H1 (cell line): ENCODE results near the gene OSTN. TPM values are rescaled to one million over a fixed set of nuclear protein-coding genes. Genes with fewer than 3 reads are reported as not detected.

ENCODE experiments used
- CEBPB ChIP-seq: IDR thresholded peaks from 2 replicates; pipeline ENCODE4 v1.6.1; 2012; ENCODE audit warnings: low read depth, low read length
- JUN ChIP-seq: IDR thresholded peaks from 2 replicates; pipeline ENCODE4 v1.6.1; 2011; ENCODE audit warnings: low read depth, mild to moderate bottlenecking, improper control_type of control experiment, low read length
- polyA plus RNA-seq, 7 experiments: library from polyadenylated mRNA; depleted of rRNA in 3 of 7; stranded (reverse) in 5 of 7; unstranded in 2 of 7; fragments of >200 nt in 5 of 7; fragments of 200-250 nt in 2 of 7; gene quantifications; 1 replicate in 5 of 7; 2 replicates in 1 of 7; 4 replicates in 1 of 7; pipeline versions ENCODE4 v1.2.1 to v1.2.3, GENCODE V29; 2011 to 2013; ENCODE audit warnings: missing spikeins in 2 of 7, mixed read lengths in 2 of 7
- total RNA-seq: library from RNA; stranded (reverse); fragmentation: NEBNext Ultra II Directional; extraction: Animal tissue kit (Norgen Biotek cat#: 25700); gene quantifications from 2 replicates; pipeline ENCODE4 v1.2.1, GENCODE V29; 2021
- TF ChIP-seq, protein P1 (sequence below): fragments of 300-600 bp; sonication (generic); IDR thresholded peaks from 2 replicates; pipeline ENCODE4 v1.7.1; 2012; ENCODE audit warnings: low read length, moderate library complexity, mild to moderate bottlenecking, inconsistent platforms; ENCODE audit not compliant: insufficient replicate concordance

Gene OSTN
- total and polyA plus RNA-seq, 2 of the 8 experiments (the other 6 are each of a cell fraction or from before 2014, with no cell fraction given) = not detected

DNA sequence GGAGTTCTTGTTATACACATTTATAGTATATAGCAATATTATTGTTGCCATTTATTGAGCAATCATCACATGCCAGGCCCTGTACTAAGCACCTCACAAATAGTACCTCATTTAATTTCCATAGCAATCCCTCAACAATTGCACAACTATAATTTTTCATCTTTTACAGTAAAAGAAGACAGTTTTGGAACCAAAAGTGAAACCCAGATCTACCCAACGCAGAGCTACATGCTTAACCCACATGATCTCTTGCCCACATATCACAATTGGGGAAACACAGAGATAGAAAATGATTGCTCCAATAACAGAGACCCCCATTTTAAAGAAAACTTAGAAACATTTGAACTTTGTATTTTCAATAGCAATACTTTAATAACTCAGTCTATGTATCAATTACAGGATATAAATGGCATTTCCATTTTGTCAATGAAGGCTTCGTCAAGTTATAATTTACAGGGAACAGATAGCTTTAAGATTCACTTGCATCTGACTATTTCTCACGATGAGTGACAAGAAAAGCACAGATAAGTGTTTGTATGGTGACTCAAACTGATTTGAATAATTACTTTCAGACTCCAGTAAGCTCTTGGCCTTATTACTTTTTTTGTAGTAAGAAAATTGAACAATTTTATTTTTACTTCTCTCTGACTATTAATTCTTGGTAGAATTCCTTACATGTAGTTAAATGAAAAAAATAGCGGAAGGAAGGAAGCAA is 91.4 kb downstream of the OSTN start (continued):
- TF ChIP-seq, protein P1, sequence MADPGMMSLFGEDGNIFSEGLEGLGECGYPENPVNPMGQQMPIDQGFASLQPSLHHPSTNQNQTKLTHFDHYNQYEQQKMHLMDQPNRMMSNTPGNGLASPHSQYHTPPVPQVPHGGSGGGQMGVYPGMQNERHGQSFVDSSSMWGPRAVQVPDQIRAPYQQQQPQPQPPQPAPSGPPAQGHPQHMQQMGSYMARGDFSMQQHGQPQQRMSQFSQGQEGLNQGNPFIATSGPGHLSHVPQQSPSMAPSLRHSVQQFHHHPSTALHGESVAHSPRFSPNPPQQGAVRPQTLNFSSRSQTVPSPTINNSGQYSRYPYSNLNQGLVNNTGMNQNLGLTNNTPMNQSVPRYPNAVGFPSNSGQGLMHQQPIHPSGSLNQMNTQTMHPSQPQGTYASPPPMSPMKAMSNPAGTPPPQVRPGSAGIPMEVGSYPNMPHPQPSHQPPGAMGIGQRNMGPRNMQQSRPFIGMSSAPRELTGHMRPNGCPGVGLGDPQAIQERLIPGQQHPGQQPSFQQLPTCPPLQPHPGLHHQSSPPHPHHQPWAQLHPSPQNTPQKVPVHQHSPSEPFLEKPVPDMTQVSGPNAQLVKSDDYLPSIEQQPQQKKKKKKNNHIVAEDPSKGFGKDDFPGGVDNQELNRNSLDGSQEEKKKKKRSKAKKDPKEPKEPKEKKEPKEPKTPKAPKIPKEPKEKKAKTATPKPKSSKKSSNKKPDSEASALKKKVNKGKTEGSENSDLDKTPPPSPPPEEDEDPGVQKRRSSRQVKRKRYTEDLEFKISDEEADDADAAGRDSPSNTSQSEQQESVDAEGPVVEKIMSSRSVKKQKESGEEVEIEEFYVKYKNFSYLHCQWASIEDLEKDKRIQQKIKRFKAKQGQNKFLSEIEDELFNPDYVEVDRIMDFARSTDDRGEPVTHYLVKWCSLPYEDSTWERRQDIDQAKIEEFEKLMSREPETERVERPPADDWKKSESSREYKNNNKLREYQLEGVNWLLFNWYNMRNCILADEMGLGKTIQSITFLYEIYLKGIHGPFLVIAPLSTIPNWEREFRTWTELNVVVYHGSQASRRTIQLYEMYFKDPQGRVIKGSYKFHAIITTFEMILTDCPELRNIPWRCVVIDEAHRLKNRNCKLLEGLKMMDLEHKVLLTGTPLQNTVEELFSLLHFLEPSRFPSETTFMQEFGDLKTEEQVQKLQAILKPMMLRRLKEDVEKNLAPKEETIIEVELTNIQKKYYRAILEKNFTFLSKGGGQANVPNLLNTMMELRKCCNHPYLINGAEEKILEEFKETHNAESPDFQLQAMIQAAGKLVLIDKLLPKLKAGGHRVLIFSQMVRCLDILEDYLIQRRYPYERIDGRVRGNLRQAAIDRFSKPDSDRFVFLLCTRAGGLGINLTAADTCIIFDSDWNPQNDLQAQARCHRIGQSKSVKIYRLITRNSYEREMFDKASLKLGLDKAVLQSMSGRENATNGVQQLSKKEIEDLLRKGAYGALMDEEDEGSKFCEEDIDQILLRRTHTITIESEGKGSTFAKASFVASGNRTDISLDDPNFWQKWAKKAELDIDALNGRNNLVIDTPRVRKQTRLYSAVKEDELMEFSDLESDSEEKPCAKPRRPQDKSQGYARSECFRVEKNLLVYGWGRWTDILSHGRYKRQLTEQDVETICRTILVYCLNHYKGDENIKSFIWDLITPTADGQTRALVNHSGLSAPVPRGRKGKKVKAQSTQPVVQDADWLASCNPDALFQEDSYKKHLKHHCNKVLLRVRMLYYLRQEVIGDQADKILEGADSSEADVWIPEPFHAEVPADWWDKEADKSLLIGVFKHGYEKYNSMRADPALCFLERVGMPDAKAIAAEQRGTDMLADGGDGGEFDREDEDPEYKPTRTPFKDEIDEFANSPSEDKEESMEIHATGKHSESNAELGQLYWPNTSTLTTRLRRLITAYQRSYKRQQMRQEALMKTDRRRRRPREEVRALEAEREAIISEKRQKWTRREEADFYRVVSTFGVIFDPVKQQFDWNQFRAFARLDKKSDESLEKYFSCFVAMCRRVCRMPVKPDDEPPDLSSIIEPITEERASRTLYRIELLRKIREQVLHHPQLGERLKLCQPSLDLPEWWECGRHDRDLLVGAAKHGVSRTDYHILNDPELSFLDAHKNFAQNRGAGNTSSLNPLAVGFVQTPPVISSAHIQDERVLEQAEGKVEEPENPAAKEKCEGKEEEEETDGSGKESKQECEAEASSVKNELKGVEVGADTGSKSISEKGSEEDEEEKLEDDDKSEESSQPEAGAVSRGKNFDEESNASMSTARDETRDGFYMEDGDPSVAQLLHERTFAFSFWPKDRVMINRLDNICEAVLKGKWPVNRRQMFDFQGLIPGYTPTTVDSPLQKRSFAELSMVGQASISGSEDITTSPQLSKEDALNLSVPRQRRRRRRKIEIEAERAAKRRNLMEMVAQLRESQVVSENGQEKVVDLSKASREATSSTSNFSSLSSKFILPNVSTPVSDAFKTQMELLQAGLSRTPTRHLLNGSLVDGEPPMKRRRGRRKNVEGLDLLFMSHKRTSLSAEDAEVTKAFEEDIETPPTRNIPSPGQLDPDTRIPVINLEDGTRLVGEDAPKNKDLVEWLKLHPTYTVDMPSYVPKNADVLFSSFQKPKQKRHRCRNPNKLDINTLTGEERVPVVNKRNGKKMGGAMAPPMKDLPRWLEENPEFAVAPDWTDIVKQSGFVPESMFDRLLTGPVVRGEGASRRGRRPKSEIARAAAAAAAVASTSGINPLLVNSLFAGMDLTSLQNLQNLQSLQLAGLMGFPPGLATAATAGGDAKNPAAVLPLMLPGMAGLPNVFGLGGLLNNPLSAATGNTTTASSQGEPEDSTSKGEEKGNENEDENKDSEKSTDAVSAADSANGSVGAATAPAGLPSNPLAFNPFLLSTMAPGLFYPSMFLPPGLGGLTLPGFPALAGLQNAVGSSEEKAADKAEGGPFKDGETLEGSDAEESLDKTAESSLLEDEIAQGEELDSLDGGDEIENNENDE = no peak
- TF ChIP-seq JUN (no peak), CEBPB (0 out of 2 replicates have a peak, but pooled peaks have one; percentile 5)
- TF ChIP-seq, all 59 proteins: peak for 1
